DND-41 (cell line): Measurements from ENCODE around the gene USPL1.

Source experiments
- ATAC-seq: fragments of 200-7000 bp; cut with Tn5 transposase; 3 replicates; pipeline ENCODE4 v1.9.1; 2021; ENCODE audit warnings: low read depth; ENCODE audit not compliant: insufficient read depth
- DNase-seq: peaks from one replicate; pipeline ENCODE4 v3.0.0-alpha.2; 2020
- H2AFZ ChIP-seq: 2 replicates; pipeline ENCODE4 v1.6.0; 2012; ENCODE audit warnings: low read depth, low read length
- H3K27ac ChIP-seq: 2 replicates; pipeline ENCODE4 v1.5.1; 2012; ENCODE audit warnings: low read length, inconsistent platforms
- H3K27me3 ChIP-seq: fragments of 200-600 bp; sonication (generic); 2 replicates; pipeline ENCODE4 v1.6.0; 2012; ENCODE audit warnings: low read length, mild to moderate bottlenecking, inconsistent platforms; ENCODE audit not compliant: insufficient read depth, poor library complexity
- H3K36me3 ChIP-seq: 2 replicates; pipeline ENCODE4 v1.5.1; 2012; ENCODE audit warnings: low read length, inconsistent platforms; ENCODE audit not compliant: insufficient read depth
- H3K4me1 ChIP-seq: 2 replicates; pipeline ENCODE4 v1.5.1; 2012; ENCODE audit warnings: mild to moderate bottlenecking, low read length; ENCODE audit not compliant: insufficient read depth
- H3K4me2 ChIP-seq: 2 replicates; pipeline ENCODE4 v1.6.0; 2012; ENCODE audit warnings: mild to moderate bottlenecking, moderate library complexity, low read length, inconsistent platforms; ENCODE audit not compliant: insufficient read depth
- H3K4me3 ChIP-seq, 2 experiments: fragments of 200-600 bp in 1 of 2; shearing (Covaris generic) in 1 of 2; 2 replicates each; pipeline ENCODE4 v1.5.1; 2012 to 2016; ENCODE audit warnings: inconsistent platforms in 2 of 2, low read length in 2 of 2, mild to moderate bottlenecking in 2 of 2, low read depth in 1 of 2, moderate library complexity in 1 of 2
- H3K79me2 ChIP-seq: 2 replicates; pipeline ENCODE4 v1.6.0; 2012; ENCODE audit warnings: low read length, inconsistent platforms; ENCODE audit not compliant: insufficient read depth
- H3K9ac ChIP-seq: 2 replicates; pipeline ENCODE4 v1.6.0; 2012; ENCODE audit warnings: low read depth, mild to moderate bottlenecking, inconsistent platforms, low read length, moderate library complexity
- H3K9me3 ChIP-seq: 2 replicates; pipeline ENCODE4 v1.5.1; 2012; ENCODE audit warnings: low read length, moderate library complexity, mild to moderate bottlenecking, inconsistent platforms; ENCODE audit not compliant: insufficient read depth, severe bottlenecking
- H4K20me1 ChIP-seq: 2 replicates; pipeline ENCODE4 v1.6.0; 2012; ENCODE audit warnings: low read length; ENCODE audit not compliant: insufficient read depth
- CTCF ChIP-seq: IDR thresholded peaks from 2 replicates; pipeline ENCODE4 v1.5.1; 2012; ENCODE audit warnings: borderline replicate concordance, low read length, moderate library complexity, mild to moderate bottlenecking; ENCODE audit not compliant: poor library complexity, severe bottlenecking; ENCODE audit errors: extremely low read depth
- EZH2 ChIP-seq: IDR thresholded peaks from 3 replicates; pipeline ENCODE4 v1.6.1; 2012; ENCODE audit warnings: borderline replicate concordance, low read depth, mild to moderate bottlenecking, moderate library complexity, low read length, inconsistent platforms; ENCODE audit not compliant: severe bottlenecking

USPL1 gene

DNA sequence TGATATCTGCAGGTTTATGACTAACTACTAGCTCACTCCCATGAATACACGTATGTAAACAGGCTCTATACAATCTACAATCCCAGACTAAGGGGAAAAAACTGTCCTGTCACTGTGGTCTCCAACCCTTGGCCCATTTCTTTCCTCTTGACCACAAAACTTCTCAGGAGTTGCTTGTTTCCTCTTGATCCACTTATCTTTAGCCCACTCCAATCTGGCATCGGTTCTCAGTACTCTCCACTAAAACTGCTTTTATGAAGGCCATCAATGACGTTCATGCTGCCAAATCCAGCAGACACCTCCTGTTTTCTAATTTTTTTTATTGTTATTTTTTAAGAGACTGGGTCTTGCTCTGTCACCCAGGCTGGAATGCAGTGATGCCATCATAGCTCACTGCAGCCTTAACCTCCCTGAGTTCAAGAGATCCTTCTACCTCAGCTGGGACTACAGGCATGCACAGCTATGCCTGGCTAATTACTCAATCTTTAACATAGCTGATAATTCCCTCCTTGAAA is 31.9 kb upstream of the USPL1 start:
- no peak for TF ChIP-seq EZH2
- no peak for TF ChIP-seq CTCF
- no peaks in the 10 kb centered on the region for H3K9me3 ChIP-seq
- H3K4me2 ChIP-seq, result no peak overlapping the region
- H3K27me3 ChIP-seq, result no peaks in the 10 kb centered on the region
- no peak overlapping the region for H3K9ac ChIP-seq
- H4K20me1 ChIP-seq, result no peaks in the 10 kb centered on the region
- DNase-seq (no peak), ATAC-seq (no peak; the same call in 2 of the 3 replicates)
- no peak overlapping the region for H3K4me3 ChIP-seq
- no peak overlapping the region for H3K27ac ChIP-seq
- H3K4me1 ChIP-seq, result no peaks in the 10 kb centered on the region
- H3K79me2 ChIP-seq, result no peaks in the 10 kb centered on the region
- no peaks in the 10 kb centered on the region for H3K36me3 ChIP-seq
- H2AFZ ChIP-seq, result no peak overlapping the region

DNA sequence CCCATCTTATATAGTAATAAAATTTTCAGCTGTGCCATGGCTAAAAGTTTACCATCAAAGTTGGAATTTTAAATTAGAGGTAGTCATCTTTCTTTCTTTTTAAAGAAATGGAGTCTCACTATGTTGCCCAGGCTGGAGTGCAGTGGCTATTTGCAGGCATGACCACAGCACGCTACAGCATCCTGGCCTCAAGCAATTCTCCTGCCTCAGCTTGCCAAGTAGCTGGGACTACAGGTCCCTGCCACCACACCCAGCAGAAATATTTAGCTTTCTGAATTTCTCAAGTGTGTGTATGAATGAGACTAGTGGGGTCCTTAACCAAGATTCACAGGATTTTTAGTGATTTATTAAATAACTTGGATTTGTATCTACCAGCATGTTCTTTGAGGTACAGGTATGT is 30.5 kb upstream of the USPL1 start:
- H2AFZ ChIP-seq, result no peak overlapping the region
- no peaks in the 10 kb centered on the region for H3K36me3 ChIP-seq
- TF ChIP-seq CTCF, result no peak
- TF ChIP-seq EZH2, result no peak
- no peaks in the 10 kb centered on the region for H3K9me3 ChIP-seq
- H3K4me1 ChIP-seq, result no peaks in the 10 kb centered on the region
- no peak overlapping the region for H3K9ac ChIP-seq
- H3K27me3 ChIP-seq, result no peaks in the 10 kb centered on the region
- no peak overlapping the region for H3K4me3 ChIP-seq
- no peak for ATAC-seq
- no peaks in the 10 kb centered on the region for H4K20me1 ChIP-seq
- DNase-seq, result no peak
- H3K79me2 ChIP-seq, result no peaks in the 10 kb centered on the region
- H3K4me2 ChIP-seq, result no peak overlapping the region
- H3K27ac ChIP-seq, result no peak overlapping the region

DNA sequence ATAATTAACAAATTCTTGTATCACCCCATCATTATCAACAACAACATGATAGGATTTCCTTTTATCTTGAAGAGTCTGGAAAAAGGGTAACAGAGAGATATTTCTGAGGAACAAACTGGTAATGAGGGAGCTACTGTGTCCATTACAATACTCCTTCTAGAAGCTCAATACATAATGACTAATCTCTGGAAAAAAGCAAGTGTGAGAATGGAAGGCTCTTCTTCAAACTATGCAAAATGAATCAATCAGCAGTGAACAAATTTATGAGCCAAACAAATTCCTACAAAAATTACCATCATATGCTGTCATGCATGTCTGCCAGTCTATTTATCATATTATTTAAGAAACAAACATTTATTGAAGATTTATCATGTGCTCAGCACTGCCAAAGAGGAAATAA is 30.0 kb upstream of the USPL1 start:
- Histone ChIP-seq H3K9me3 (no peaks in the 10 kb centered on the region), H4K20me1 (no peaks in the 10 kb centered on the region), H3K4me3 (no peak overlapping the region), H3K27me3 (no peaks in the 10 kb centered on the region), H3K36me3 (no peaks in the 10 kb centered on the region), H3K27ac (no peak overlapping the region), H2AFZ (no peak overlapping the region), H3K9ac (no peak overlapping the region), H3K4me1 (no peaks in the 10 kb centered on the region), H3K4me2 (no peak overlapping the region), H3K79me2 (no peaks in the 10 kb centered on the region)
- TF ChIP-seq EZH2 (no peak), CTCF (no peak)
- DNase-seq (no peak), ATAC-seq (no peak)

DNA sequence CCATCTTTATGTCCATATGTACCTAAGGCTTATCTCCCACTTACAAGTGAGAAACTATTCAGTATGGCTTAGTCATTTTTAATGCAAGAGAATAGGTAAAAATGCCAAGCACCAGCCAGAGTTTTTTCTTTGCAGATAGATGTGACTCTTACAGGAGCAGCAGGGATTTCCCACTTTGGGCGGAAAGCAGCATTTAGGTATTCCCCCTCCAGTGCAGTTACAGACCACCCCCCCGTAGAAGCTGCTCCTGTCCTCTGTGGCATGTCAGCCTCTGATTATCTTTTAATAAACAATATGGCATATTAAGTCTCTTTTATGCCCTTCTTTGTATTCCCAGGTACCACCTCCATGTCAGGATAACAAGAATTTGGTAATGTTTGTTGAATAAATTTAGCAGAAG is 24.7 kb upstream of the USPL1 start:
- no peaks in the 10 kb centered on the region for H4K20me1 ChIP-seq
- H3K27ac ChIP-seq, result no peak overlapping the region
- ATAC-seq, result no peak

More for the DNA sequence above, 24.7 kb upstream of the USPL1 start:
- Histone ChIP-seq H3K79me2 (no peaks in the 10 kb centered on the region), H2AFZ (no peak overlapping the region), H3K9me3 (no peaks in the 10 kb centered on the region), H3K4me2 (no peak overlapping the region), H3K9ac (no peak overlapping the region), H3K36me3 (no peaks in the 10 kb centered on the region), H3K4me3 (no peak overlapping the region), H3K27me3 (no peaks in the 10 kb centered on the region), H3K4me1 (no peaks in the 10 kb centered on the region)
- DNase-seq, result no peak
- TF ChIP-seq CTCF, result no peak
- no peak for TF ChIP-seq EZH2
